H1 (cell line): ENCODE measurements around the gene ARHGEF7. TPM values are rescaled to one million over a fixed set of nuclear protein-coding genes. Genes with fewer than 3 reads are reported as not detected.

Experiments
- CHD7 ChIP-seq: fragments of 300-600 bp; sonication (generic); IDR thresholded peaks from 2 replicates; pipeline ENCODE4 v1.7.1; 2012; ENCODE audit warnings: low read length, moderate library complexity, mild to moderate bottlenecking, inconsistent platforms; ENCODE audit not compliant: insufficient replicate concordance
- FOSL1 ChIP-seq: IDR thresholded peaks from 2 replicates; pipeline ENCODE4 v1.6.1; 2011; ENCODE audit warnings: mild to moderate bottlenecking, low read depth, low read length, moderate library complexity; ENCODE audit not compliant: insufficient read depth
- GTF2F1 ChIP-seq: IDR thresholded peaks from 2 replicates; pipeline ENCODE4 v1.6.1; 2012; ENCODE audit warnings: low read depth, low read length, improper control_type of control experiment, borderline replicate concordance
- PHF8 ChIP-seq: fragments of 200-600 bp; sonication (generic); conservative IDR thresholded peaks from 2 replicates; pipeline ENCODE4 v1.7.1; 2012; ENCODE audit warnings: low read depth, mild to moderate bottlenecking, inconsistent platforms, low read length, moderate library complexity
- POLR2AphosphoS5 ChIP-seq: IDR thresholded peaks from 2 replicates; pipeline ENCODE4 v1.6.1; 2011; ENCODE audit warnings: low read depth, low read length
- polyA plus RNA-seq, 7 experiments: library from polyadenylated mRNA; depleted of rRNA in 3 of 7; stranded (reverse) in 5 of 7; unstranded in 2 of 7; fragments of >200 nt in 5 of 7; fragments of 200-250 nt in 2 of 7; gene quantifications; 1 replicate in 5 of 7; 2 replicates in 1 of 7; 4 replicates in 1 of 7; pipeline versions ENCODE4 v1.2.1 to v1.2.3, GENCODE V29; 2011 to 2013; ENCODE audit warnings: missing spikeins in 2 of 7, mixed read lengths in 2 of 7
- total RNA-seq: library from RNA; stranded (reverse); fragmentation: NEBNext Ultra II Directional; extraction: Animal tissue kit (Norgen Biotek cat#: 25700); gene quantifications from 2 replicates; pipeline ENCODE4 v1.2.1, GENCODE V29; 2021

Gene ARHGEF7
- total and polyA plus RNA-seq, 2 of the 8 experiments (the other 6 are each of a cell fraction or from before 2014, with no cell fraction given), result 26.2 to 56.5 TPM

- no peak for TF ChIP-seq CHD7
- TF ChIP-seq GTF2F1, result no peak
- no peak for TF ChIP-seq FOSL1
- no peak for TF ChIP-seq PHF8
- no peak for TF ChIP-seq POLR2AphosphoS5
- TF ChIP-seq, all 59 proteins: peak for 0
Observed at GRCh38 chr13:111303559-111303958, 188.4 kb downstream of the ARHGEF7 start (continued).
